SU-DHL-6 (cell line): ENCODE data around the gene PASK.

Source experiments
- EZH2phosphoT487 ChIP-seq: fragments of 200-600 bp; sonication (generic), shearing (Covaris generic); conservative IDR thresholded peaks from 2 replicates; pipeline ENCODE4 v1.6.1; 2018; ENCODE audit warnings: mild to moderate bottlenecking, antibody characterized with exemption, low read length, moderate library complexity, mixed read lengths
- TF ChIP-seq, protein P1 (sequence below): fragments of 200-600 bp; sonication (generic); IDR thresholded peaks from one replicate; pipeline ENCODE4 v1.5.1; 2017; ENCODE audit warnings: antibody characterized with exemption, mild to moderate bottlenecking, low read length, moderate library complexity; ENCODE audit not compliant: insufficient read depth, poor library complexity, severe bottlenecking

GRCh38 chr2:241116606-241117560, 32.4 kb downstream of the PASK start:
- TF ChIP-seq, protein P1, sequence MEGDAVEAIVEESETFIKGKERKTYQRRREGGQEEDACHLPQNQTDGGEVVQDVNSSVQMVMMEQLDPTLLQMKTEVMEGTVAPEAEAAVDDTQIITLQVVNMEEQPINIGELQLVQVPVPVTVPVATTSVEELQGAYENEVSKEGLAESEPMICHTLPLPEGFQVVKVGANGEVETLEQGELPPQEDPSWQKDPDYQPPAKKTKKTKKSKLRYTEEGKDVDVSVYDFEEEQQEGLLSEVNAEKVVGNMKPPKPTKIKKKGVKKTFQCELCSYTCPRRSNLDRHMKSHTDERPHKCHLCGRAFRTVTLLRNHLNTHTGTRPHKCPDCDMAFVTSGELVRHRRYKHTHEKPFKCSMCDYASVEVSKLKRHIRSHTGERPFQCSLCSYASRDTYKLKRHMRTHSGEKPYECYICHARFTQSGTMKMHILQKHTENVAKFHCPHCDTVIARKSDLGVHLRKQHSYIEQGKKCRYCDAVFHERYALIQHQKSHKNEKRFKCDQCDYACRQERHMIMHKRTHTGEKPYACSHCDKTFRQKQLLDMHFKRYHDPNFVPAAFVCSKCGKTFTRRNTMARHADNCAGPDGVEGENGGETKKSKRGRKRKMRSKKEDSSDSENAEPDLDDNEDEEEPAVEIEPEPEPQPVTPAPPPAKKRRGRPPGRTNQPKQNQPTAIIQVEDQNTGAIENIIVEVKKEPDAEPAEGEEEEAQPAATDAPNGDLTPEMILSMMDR = no peak
- TF ChIP-seq EZH2phosphoT487 = no peak
